Stimulated activated CD4-positive, alpha-beta T cell treated with anti-CD3 and anti-CD28 coated beads, Interleukin-1b, Interleukin-23, amount 100 ng/mL, for 4 hours (primary cell): Measurements from ENCODE around the gene RPS6KA5.
"Not testable (repeated sequence)": the region's sequence is repeated elsewhere in the genome, so short reads cannot be mapped to it uniquely, and the experiment has no call there.

Source experiments
- DNase-seq, 2 donors: peaks; one replicate each; pipeline ENCODE4 v3.0.0-alpha.2; 2020; ENCODE audit warnings: low read depth in 2 of 2

Gene RPS6KA5

DNA sequence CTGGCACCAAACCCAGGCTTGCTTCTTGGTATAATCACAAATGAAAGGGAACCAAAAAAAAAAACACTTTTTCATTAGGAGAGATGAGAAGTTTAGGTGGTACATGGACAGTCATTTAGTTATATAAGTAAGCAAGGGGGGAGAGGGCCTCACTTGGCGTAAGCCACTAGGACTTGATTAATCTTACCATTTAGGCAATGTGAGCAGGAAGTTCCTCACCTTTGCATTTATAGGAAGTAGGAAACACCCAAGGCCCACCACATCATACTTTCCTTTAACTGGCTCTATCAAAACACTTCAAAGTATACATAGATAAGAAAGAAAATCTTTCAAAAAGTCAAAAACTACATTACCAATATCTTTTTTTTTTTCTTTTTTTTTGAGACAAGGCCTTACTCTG, 6.7 kb upstream of the RPS6KA5 start:
- peak in 1 of 2 donors; percentile 22 for DNase-seq

GRCh38 chr14:91065266-91065665, 4.8 kb upstream of the RPS6KA5 start:
- no peak for DNase-seq

- DNase-seq = no peak
Observed at GRCh38 chr14:91063119-91063518, 2.7 kb upstream of the RPS6KA5 start.

DNA sequence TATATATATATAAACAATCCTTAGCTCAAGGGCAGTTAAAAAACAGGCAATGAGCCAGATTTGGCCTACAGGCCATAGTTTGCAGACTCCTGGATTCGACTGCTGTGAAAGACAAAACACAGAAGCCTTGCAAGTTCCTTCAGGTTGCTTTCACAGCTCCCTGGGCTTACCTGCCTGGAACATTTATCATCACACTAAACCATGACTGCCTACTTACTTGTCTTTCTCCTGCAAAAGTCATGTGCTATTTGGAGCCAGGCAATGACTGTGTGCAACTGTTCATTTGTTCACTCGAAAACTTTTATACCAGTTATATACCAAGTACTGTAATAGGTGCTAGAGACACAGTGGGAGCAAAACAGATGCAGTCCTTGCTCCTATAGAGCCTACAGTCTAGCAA, 2.2 kb upstream of the RPS6KA5 start:
- DNase-seq = no peak

GRCh38 chr14:91061056-91061887, 831 bp upstream of the RPS6KA5 start:
- DNase-seq = no peak

DNA sequence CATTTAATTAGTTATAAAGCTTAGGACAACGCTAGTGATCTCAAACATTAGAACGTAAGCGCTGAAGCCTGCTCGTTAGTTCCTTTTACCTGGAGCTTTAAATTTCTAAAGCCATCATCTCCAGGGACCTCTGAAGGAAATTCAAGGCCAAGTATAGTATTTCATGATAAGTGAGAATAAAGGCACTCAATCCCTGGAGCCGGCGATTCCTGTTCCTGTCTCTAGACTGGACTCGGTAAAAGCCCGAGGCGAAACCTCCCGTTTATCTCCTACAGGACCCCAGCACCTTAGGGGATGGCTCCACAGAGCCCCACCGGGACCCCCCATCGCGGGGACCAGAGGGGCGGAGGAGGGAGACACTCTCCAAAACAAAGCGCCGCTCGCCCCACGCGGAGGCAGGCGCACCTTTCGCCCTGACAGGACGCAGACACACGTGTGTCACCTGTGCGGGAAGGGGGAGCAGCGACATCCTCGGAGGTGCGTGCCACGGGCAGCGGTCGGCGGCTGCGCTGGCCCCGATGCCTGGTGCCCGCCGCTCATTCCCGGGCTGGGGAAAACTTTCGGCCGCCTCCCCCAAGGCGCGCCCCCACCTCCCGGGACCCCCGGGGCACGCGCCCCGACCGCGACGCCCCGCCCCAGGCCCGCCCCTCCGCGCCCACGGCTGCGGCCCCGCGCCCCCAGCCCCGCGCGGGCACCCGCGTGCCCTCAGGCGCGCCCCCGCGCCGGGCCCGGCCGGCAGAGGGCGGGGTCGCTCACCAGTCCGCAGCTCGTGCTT, 678 bp downstream of the RPS6KA5 start:
- peak; percentile 35 to 48 for DNase-seq

DNA sequence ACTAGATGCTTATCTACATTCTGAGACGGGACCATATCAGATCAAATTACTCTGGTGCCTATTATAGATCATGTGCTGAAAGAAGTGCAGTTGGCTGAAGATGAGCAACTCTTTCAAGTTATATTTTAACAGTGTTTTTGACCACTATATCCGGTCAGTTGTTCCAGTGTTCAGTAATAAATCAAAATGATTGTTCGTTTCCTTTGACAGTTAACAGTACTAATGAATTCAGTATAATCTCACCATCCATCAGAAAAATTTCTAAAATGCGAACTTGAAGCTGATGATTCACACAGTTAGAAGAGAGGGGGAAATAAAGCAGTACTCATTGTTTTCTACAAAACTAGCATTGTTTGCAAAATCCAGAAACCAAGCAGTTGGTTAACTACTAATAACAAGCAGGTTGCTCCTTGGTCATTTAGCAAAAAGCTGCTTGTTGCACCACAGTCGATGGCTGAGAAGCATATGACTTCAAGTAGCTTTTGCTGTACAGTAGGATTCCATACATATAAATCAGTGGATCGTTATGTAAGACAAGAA, 2.3 kb downstream of the RPS6KA5 start:
- no peak for DNase-seq

DNA sequence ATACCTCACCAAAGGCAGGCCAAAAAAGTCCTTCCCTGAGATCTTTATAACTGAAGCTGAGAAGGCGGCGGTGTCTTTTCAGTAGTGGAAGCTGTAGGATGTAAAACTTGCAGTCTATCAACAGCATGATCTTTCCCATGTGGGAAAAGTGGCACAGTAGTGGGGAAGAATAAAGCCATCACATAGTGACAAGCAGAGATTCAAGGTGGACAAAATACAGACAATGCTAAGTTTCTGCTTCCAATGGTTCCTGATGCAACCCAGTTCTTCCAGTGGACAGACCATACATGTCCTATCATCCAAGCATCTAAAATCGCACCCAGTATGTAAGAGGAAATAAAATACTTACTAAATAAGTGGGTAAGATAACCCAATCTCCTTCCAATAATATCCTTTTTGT, 4.1 kb downstream of the RPS6KA5 start:
- DNase-seq = no peak

GRCh38 chr14:91055016-91055415, 5.4 kb downstream of the RPS6KA5 start:
- DNase-seq = no peak

- no peak for DNase-seq
Observed at GRCh38 chr14:91048676-91049075, 11.8 kb downstream of the RPS6KA5 start.

GRCh38 chr14:91048265-91048664, 12.2 kb downstream of the RPS6KA5 start:
- no peak for DNase-seq

GRCh38 chr14:91047174-91047753, 13.2 kb downstream of the RPS6KA5 start:
- no peak for DNase-seq

- DNase-seq = no peak
Observed at GRCh38 chr14:91046488-91047072, 13.9 kb downstream of the RPS6KA5 start.

DNA sequence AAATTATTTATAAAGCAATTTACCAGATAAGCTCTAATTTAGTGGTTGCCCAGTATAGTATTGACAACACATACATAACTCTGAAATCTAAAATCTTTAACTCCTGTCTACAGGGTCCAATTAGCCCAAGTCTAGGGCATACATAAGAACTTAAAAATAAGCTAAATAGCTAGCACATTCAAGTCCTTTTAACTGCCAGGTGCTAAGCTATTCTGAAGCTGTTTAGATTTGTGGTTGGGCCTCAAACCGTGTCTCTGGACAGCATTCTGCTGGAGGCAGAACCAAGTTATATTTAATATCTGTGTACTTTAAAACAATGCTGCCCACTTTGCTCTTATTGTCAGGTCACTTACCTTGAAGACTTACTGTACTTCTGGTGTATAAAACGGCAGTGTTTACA, 19.0 kb downstream of the RPS6KA5 start:
- no peak for DNase-seq

- no peak for DNase-seq
Observed at GRCh38 chr14:91040545-91040944, 19.9 kb downstream of the RPS6KA5 start.

DNA sequence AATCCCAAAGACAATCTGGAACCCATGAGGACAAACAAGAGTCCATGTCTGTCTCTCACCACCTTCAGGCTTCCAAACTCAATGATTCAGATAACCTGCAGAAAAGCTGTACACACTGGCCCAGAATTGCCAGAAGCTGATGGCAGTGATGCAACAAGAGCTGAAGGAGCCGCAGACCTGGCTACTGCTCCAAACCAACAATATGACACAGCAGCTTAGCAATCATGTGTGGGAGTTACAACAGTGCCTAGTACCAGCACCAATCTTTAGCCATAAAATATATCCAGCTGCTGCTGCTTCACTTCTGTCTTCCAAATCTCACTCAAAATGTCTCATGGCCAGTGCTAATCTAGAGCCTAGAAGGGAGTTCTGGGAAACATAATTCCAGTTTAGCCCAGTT, 22.0 kb downstream of the RPS6KA5 start:
- no peak for DNase-seq

GRCh38 chr14:91036741-91037469, 23.5 kb downstream of the RPS6KA5 start:
- no peak for DNase-seq

- DNase-seq = no peak
Observed at GRCh38 chr14:91035855-91036254, 24.6 kb downstream of the RPS6KA5 start.

DNA sequence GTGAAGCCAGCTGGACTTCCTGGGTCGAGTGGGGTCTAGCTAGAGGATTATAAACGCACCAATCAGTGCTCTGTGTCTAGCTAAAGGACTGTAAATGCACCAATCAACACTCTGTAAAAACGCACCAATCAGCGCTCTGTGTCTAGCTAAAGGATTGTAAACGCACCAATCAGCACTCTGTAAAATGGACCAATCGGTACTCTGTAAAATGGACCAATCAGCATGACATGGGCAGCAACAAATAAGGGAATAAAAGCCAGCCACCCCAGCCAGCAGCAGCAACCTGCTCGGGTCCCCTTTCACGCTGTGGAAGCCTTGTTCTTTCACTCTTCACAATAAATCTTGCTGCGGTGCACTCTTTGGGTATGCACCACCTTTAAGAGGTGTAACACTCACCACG, 26.1 kb downstream of the RPS6KA5 start:
- not testable (repeated sequence) for DNase-seq

- DNase-seq = no peak
Observed at GRCh38 chr14:91032248-91032647, 28.2 kb downstream of the RPS6KA5 start.

GRCh38 chr14:91031666-91032065, 28.8 kb downstream of the RPS6KA5 start:
- DNase-seq = no peak
